Measurements from ENCODE around the gene ZNF431.
"Not testable (repeated sequence)": the region's sequence is repeated elsewhere in the genome, so short reads cannot be mapped to it uniquely, and the experiment has no call there.

DNA sequence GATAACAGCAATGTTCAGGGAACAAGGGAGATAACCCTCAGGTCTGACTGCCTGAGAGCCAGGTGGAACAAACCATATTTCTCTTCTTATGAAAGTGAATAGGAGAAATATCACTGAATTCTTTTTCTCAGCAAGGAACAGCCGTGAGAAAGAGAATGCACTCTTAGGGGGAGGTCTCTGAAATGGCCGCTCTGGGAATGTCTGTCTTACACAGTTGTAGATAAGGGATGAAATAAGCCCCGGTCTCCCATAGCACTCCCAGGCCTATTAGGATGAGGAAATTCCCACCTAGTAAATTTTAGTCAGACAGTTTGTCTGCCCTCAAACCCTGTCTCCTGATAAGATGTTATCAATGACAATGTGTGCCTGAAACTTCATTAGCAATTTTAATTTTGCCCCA, 88.1 kb downstream of the ZNF431 start:
- TF ChIP-seq, protein P1, sequence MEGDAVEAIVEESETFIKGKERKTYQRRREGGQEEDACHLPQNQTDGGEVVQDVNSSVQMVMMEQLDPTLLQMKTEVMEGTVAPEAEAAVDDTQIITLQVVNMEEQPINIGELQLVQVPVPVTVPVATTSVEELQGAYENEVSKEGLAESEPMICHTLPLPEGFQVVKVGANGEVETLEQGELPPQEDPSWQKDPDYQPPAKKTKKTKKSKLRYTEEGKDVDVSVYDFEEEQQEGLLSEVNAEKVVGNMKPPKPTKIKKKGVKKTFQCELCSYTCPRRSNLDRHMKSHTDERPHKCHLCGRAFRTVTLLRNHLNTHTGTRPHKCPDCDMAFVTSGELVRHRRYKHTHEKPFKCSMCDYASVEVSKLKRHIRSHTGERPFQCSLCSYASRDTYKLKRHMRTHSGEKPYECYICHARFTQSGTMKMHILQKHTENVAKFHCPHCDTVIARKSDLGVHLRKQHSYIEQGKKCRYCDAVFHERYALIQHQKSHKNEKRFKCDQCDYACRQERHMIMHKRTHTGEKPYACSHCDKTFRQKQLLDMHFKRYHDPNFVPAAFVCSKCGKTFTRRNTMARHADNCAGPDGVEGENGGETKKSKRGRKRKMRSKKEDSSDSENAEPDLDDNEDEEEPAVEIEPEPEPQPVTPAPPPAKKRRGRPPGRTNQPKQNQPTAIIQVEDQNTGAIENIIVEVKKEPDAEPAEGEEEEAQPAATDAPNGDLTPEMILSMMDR (IDR thresholded peaks at IDR 0.05), result not testable (repeated sequence)
- TF ChIP-seq POLR2A (IDR thresholded peaks at IDR 0.05), result not testable (repeated sequence)

Measured in lower leg skin (tissue), 3 donors.